Smooth muscle cell of the brain vasculature (primary cell): ENCODE data around the gene AK3.
"Not testable (repeated sequence)": the region's sequence is repeated elsewhere in the genome, so short reads cannot be mapped to it uniquely, and the experiment has no call there.

Source experiments
- DNase-seq: peaks from one replicate; pipeline ENCODE4 v3.0.0-alpha.2; 2012; ENCODE audit warnings: low read depth, low spot score

The AK3 gene

GRCh38 chr9:4740638-4741364, at the start of gene AK3:
Gene AK3, minus strand, starts transcription at chr9:4741202. Its CDS starts 115 bp downstream, at chr9:4741087.
- no peak for DNase-seq

- no peak for DNase-seq
Observed at GRCh38 chr9:4788703-4789102, 47.7 kb upstream of the AK3 start.

- DNase-seq = no peak
Observed at GRCh38 chr9:4787876-4788275, 46.9 kb upstream of the AK3 start.

- DNase-seq = no peak
Observed at GRCh38 chr9:4786599-4786998, 45.6 kb upstream of the AK3 start.

- no peak for DNase-seq
Observed at GRCh38 chr9:4784403-4784802, 43.4 kb upstream of the AK3 start.

GRCh38 chr9:4783191-4783590, 42.2 kb upstream of the AK3 start:
- not testable (repeated sequence) for DNase-seq

GRCh38 chr9:4781408-4781807, 40.4 kb upstream of the AK3 start:
- DNase-seq = no peak

- DNase-seq = no peak
Observed at GRCh38 chr9:4780651-4781050, 39.6 kb upstream of the AK3 start.

- DNase-seq = not testable (repeated sequence)
Observed at GRCh38 chr9:4774958-4775357, 34.0 kb upstream of the AK3 start.

- DNase-seq = no peak
Observed at GRCh38 chr9:4774209-4774608, 33.2 kb upstream of the AK3 start.

- no peak for DNase-seq
Observed at GRCh38 chr9:4771788-4772187, 30.8 kb upstream of the AK3 start.

GRCh38 chr9:4769321-4770080, 28.5 kb upstream of the AK3 start:
- DNase-seq = no peak

GRCh38 chr9:4768681-4769080, 27.7 kb upstream of the AK3 start:
- DNase-seq = no peak

GRCh38 chr9:4764033-4764432, 23.0 kb upstream of the AK3 start:
- no peak for DNase-seq

- DNase-seq = no peak
Observed at GRCh38 chr9:4762886-4763541, 22.0 kb upstream of the AK3 start.

GRCh38 chr9:4762108-4762885, 21.3 kb upstream of the AK3 start:
- DNase-seq = no peak

GRCh38 chr9:4760122-4760521, 19.1 kb upstream of the AK3 start:
- DNase-seq = no peak

GRCh38 chr9:4756420-4756819, 15.4 kb upstream of the AK3 start:
- DNase-seq = no peak

- no peak for DNase-seq
Observed at GRCh38 chr9:4755026-4755609, 14.1 kb upstream of the AK3 start.

GRCh38 chr9:4754530-4754929, 13.5 kb upstream of the AK3 start:
- DNase-seq = not testable (repeated sequence)

GRCh38 chr9:4750023-4750673, 9.1 kb upstream of the AK3 start:
- no peak for DNase-seq
